ENCODE data around the gene ODF2.

- TF ChIP-seq CTCF (IDR thresholded peaks at IDR 0.05) (no peak), SIN3A (IDR thresholded peaks at IDR 0.05; ENCODE audit: borderline replicate concordance, insufficient read depth, low read depth, low read length) (no peak), POLR2AphosphoS5 (IDR thresholded peaks at IDR 0.05; ENCODE audit: low read depth, low read length) (no peak)
These were observed 26.2 kb upstream of the ODF2 start for GRCh38 chr9:128429513-128430086.

Measured in Panc1 (cell line).